HCT116 (cell line): ENCODE data around the gene ANKLE1. TPM values are rescaled to one million over a fixed set of nuclear protein-coding genes. Genes with fewer than 3 reads are reported as not detected.

ENCODE experiments used
- ATAC-seq: fragments of 200-7000 bp; cut with Tn5 transposase; 2 replicates; pipeline ENCODE4 v1.9.1; 2020; ENCODE audit warnings: mild to moderate bottlenecking, moderate library complexity
- BruUV-seq: library from RNA; stranded (reverse); fragments of 400-500 nt; replicated peaks from 2 replicates; lab custom pipeline; 2021; lab: Mats Ljungman, UMichigan
- CTCF ChIA-PET: fragments of 300-600 bp; sonication (Branson Sonifier 250); formaldehyde crosslinking; loops from one replicate; lab custom pipeline; 2021; ENCODE audit warnings: antibody characterized with exemption; lab: Charles Lee
- POLR2A ChIA-PET: fragments of 300-600, 350-600 bp; sonication (Branson Sonifier 250); formaldehyde crosslinking; loops from one replicate; lab custom pipeline; 2021; ENCODE audit warnings: antibody characterized with exemption; lab: Charles Lee
- RAD21 ChIA-PET, 2 experiments: fragments of 300-600 bp; sonication (Branson Sonifier 250); formaldehyde crosslinking; loops; one replicate each; lab custom pipeline; 2023; ENCODE audit warnings: low total read pairs in 2 of 2; ENCODE audit not compliant: uncharacterized antibody in 2 of 2, unreplicated experiment in 2 of 2, low non-redundant PET in 1 of 2; lab: Charles Lee
- DNase-seq: peaks from one replicate; pipeline ENCODE4 v3.0.0-alpha.2; 2010; ENCODE audit warnings: low read depth, low spot score
- H2AFZ ChIP-seq: fragments of 200-600 bp; shearing (Covaris generic), sonication (generic); 2 replicates; pipeline ENCODE4 v1.6.1; 2017; ENCODE audit warnings: low read depth, mixed run types, mixed read lengths, antibody characterized with exemption, low read length; ENCODE audit not compliant: poor library complexity, severe bottlenecking
- H3K27ac ChIP-seq: 2 replicates; pipeline ENCODE4 v1.5.1; 2012; ENCODE audit warnings: low read depth, low read length
- H3K27me3 ChIP-seq: fragments of 200-600 bp; sonication (generic); 2 replicates; pipeline ENCODE4 v1.6.1; 2016; ENCODE audit warnings: mixed run types, low read length, mixed read lengths; ENCODE audit not compliant: insufficient read depth
- H3K36me3 ChIP-seq, 2 experiments: fragments of 200-500 bp in 1 of 2; fragments of 200-600 bp in 1 of 2; sonication (Bioruptor generic) in 1 of 2; sonication (generic) in 1 of 2; 2 replicates each; pipeline versions ENCODE4 v1.5.1 to v1.6.1; 2014 to 2016; ENCODE audit warnings: low read length in 2 of 2, inconsistent platforms in 1 of 2, mixed read lengths in 1 of 2, mixed run types in 1 of 2; ENCODE audit not compliant: insufficient read depth in 2 of 2, control insufficient read depth in 1 of 2
- H3K4me1 ChIP-seq, 2 experiments: fragments of 200-600 bp in 1 of 2; sonication (generic) in 1 of 2; 2 replicates each; pipeline versions ENCODE4 v1.5.1 to v1.6.1; 2012 to 2017; ENCODE audit warnings: low read length in 2 of 2, inconsistent platforms in 1 of 2, mild to moderate bottlenecking in 1 of 2, mixed read lengths in 1 of 2, mixed run types in 1 of 2, moderate library complexity in 1 of 2; ENCODE audit not compliant: insufficient read depth in 2 of 2, control insufficient read depth in 1 of 2
- H3K4me2 ChIP-seq: fragments of 200-600 bp; sonication (generic); 2 replicates; pipeline ENCODE4 v1.6.1; 2017; ENCODE audit warnings: mixed run types, low read length, mixed read lengths
- H3K4me3 ChIP-seq, 2 experiments: fragments of 200-600 bp in 1 of 2; sonication (generic) in 1 of 2; replicated peaks in 1 of 2; 2 replicates each; pipeline ENCODE4 v1.5.1; 2011 to 2016; ENCODE audit warnings: low read length in 2 of 2, control low read depth in 1 of 2, low read depth in 1 of 2, mild to moderate bottlenecking in 1 of 2, mixed read lengths in 1 of 2, mixed run types in 1 of 2
- H3K79me2 ChIP-seq: fragments of 200-600 bp; sonication (generic); 2 replicates; pipeline ENCODE4 v1.6.1; 2017; ENCODE audit warnings: mild to moderate bottlenecking, mixed run types, low read length, moderate library complexity, mixed read lengths; ENCODE audit not compliant: insufficient read depth
- H3K9ac ChIP-seq: fragments of 200-600 bp; sonication (generic); 2 replicates; pipeline ENCODE4 v1.6.1; 2016; ENCODE audit warnings: low read length, mixed read lengths
- H3K9me2 ChIP-seq: fragments of 200-600 bp; sonication (generic), shearing (Covaris generic); 2 replicates; pipeline ENCODE4 v1.6.1; 2017; ENCODE audit warnings: mixed run types, mild to moderate bottlenecking, moderate library complexity; ENCODE audit not compliant: insufficient read depth
- H3K9me3 ChIP-seq, 2 experiments: fragments of 200-500 bp in 1 of 2; fragments of 200-600 bp in 1 of 2; sonication (Bioruptor generic) in 1 of 2; sonication (generic) in 1 of 2; 2 replicates each; pipeline ENCODE4 v1.6.1; 2014 to 2017; ENCODE audit warnings: low read length in 2 of 2, mixed read lengths in 2 of 2, inconsistent platforms in 1 of 2, low read depth in 1 of 2, mild to moderate bottlenecking in 1 of 2, mixed run types in 1 of 2, moderate library complexity in 1 of 2; ENCODE audit not compliant: control insufficient read depth in 1 of 2, insufficient read depth in 1 of 2
- H4K20me1 ChIP-seq: fragments of 200-600 bp; sonication (generic), shearing (Covaris generic); 2 replicates; pipeline ENCODE4 v1.6.1; 2017; ENCODE audit warnings: mixed run types, mild to moderate bottlenecking, moderate library complexity; ENCODE audit not compliant: insufficient read depth
- CBX3 ChIP-seq: IDR thresholded peaks from 2 replicates; pipeline ENCODE4 v1.6.1; 2012; ENCODE audit warnings: low read depth
- EGR1 ChIP-seq: IDR thresholded peaks from 2 replicates; pipeline ENCODE4 v1.6.1; 2012; ENCODE audit warnings: low read depth
- EZH2 ChIP-seq: fragments of 200-600 bp; sonication (generic); IDR thresholded peaks from 2 replicates; pipeline ENCODE4 v1.6.1; 2017; ENCODE audit warnings: antibody characterized with exemption, mixed run types
- POLR2AphosphoS5 ChIP-seq: IDR thresholded peaks from 2 replicates; pipeline ENCODE4 v1.6.1; 2011; ENCODE audit warnings: mild to moderate bottlenecking, low read depth, low read length, moderate library complexity
- YY1 ChIP-seq: IDR thresholded peaks from 2 replicates; pipeline ENCODE4 v1.6.1; 2011; ENCODE audit warnings: low read length, low read depth, moderate library complexity, mild to moderate bottlenecking; ENCODE audit not compliant: insufficient replicate concordance; ENCODE audit errors: extremely low read depth
- intact Hi-C: fragments of 100-400 bp; cut with micrococcal nuclease; formaldehyde crosslinking; loops from 2 replicates; pipeline ENCODE4 v1.10.0; 2022
- total RNA-seq: library from RNA; stranded (reverse); gene quantifications from one replicate; pipeline ENCODE4 v1.2.1, GENCODE V29; 2021; ENCODE audit not compliant: unreplicated experiment
- TF ChIP-seq, protein P1 (sequence below): IDR thresholded peaks from 2 replicates; pipeline ENCODE4 v1.6.1; 2012
- TF ChIP-seq, protein P2 (sequence below): IDR thresholded peaks from 2 replicates; pipeline ENCODE4 v1.6.1; 2012; ENCODE audit warnings: low read depth

ANKLE1 gene
- total RNA-seq, 1 experiment from 2014 or later = 14.8 TPM

DNA sequence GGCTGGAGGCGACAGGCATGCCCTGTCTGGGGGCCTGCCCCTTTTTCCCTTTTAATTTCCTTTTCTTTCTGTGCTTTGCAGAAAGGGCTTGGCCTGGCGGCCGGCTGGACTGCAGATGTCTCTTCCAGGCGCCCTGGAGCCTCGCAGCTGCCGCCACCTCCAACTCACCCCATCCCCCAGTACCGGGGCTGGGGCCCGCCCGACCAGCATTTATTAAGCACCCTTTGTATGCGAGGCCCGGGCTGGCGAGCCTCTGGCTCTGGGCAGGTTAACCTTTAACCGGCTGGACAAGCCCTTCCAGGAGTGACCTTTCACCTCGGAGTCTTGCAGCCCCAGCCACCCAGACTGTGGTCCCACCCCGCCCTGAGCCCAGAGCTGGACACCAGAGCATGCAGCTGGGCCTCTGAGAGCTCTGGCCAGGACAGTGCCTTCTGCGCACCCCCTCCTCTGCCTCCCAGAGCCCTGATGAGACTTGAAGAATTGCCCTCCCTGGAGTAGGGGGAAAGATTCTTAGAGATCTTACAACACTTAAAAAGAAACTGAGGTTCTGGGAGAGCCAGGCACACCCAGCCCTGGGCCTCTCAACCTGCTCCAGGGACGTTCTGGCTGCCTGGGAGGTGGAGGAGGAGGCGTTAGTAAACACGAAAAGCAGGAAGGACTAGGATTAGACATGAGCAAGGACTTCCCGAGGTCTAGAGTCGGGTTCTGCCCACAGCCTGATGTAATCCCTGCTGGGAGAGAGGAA, 34.8 kb upstream of the ANKLE1 start:
- peaks cover 50 to 70% of the 10 kb centered on the region in 2 experiments for H3K4me1 ChIP-seq
- H3K9ac ChIP-seq = peak overlapping the region; percentile 67
- H2AFZ ChIP-seq = no peak overlapping the region
- no TSS peak for BruUV-seq
- no peaks in the 10 kb centered on the region for H3K27me3 ChIP-seq
- H3K4me2 ChIP-seq = peak overlapping the region; percentile 94
- no peak for DNase-seq
- no peaks in the 10 kb centered on the region for H3K9me2 ChIP-seq
- peaks cover 31% of the 10 kb centered on the region for H3K79me2 ChIP-seq
- no peaks in the 10 kb centered on the region for H3K36me3 ChIP-seq
- no peaks in the 10 kb centered on the region for H3K9me3 ChIP-seq
- intact Hi-C loops = no loop called here
- no peaks in the 10 kb centered on the region for H4K20me1 ChIP-seq
- RAD21 ChIA-PET = no interaction called here
- H3K27ac ChIP-seq = peak overlapping the region; percentile 80
- CTCF ChIA-PET = no interaction called here
- peak overlapping the region; percentile 39 to 55 for H3K4me3 ChIP-seq
- POLR2A ChIA-PET = no interaction called here
- no peak; the same call in 1 of the 2 replicates for ATAC-seq
- TF ChIP-seq EGR1 = no peak
- TF ChIP-seq, protein P1, sequence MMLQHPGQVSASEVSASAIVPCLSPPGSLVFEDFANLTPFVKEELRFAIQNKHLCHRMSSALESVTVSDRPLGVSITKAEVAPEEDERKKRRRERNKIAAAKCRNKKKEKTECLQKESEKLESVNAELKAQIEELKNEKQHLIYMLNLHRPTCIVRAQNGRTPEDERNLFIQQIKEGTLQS = no peak
- no peak for TF ChIP-seq POLR2AphosphoS5
- no peak for TF ChIP-seq CBX3
- no peak for TF ChIP-seq YY1
- TF ChIP-seq, protein P2, sequence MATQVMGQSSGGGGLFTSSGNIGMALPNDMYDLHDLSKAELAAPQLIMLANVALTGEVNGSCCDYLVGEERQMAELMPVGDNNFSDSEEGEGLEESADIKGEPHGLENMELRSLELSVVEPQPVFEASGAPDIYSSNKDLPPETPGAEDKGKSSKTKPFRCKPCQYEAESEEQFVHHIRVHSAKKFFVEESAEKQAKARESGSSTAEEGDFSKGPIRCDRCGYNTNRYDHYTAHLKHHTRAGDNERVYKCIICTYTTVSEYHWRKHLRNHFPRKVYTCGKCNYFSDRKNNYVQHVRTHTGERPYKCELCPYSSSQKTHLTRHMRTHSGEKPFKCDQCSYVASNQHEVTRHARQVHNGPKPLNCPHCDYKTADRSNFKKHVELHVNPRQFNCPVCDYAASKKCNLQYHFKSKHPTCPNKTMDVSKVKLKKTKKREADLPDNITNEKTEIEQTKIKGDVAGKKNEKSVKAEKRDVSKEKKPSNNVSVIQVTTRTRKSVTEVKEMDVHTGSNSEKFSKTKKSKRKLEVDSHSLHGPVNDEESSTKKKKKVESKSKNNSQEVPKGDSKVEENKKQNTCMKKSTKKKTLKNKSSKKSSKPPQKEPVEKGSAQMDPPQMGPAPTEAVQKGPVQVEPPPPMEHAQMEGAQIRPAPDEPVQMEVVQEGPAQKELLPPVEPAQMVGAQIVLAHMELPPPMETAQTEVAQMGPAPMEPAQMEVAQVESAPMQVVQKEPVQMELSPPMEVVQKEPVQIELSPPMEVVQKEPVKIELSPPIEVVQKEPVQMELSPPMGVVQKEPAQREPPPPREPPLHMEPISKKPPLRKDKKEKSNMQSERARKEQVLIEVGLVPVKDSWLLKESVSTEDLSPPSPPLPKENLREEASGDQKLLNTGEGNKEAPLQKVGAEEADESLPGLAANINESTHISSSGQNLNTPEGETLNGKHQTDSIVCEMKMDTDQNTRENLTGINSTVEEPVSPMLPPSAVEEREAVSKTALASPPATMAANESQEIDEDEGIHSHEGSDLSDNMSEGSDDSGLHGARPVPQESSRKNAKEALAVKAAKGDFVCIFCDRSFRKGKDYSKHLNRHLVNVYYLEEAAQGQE = no peak
- no peak for TF ChIP-seq EZH2
